MM.1S (cell line): Measurements from ENCODE around the gene ADCY4.
A peak's percentile ranks its signal among the peaks of the same experiment; 100 is the strongest.

ENCODE experiments used
- DNase-seq: peaks from one replicate; pipeline ENCODE4 v3.0.0-alpha.2; 2015
- H2AFZ ChIP-seq: fragments of 300-600 bp; sonication (generic); 2 replicates; pipeline ENCODE4 v1.6.0; 2016; ENCODE audit warnings: antibody characterized with exemption, low read length
- H3F3A ChIP-seq: fragments of 300-600 bp; sonication (generic); 2 replicates; pipeline ENCODE4 v1.6.1; 2016; ENCODE audit warnings: mild to moderate bottlenecking, antibody characterized with exemption, low read length, moderate library complexity, mixed read lengths; ENCODE audit not compliant: insufficient read depth
- H3K27ac ChIP-seq: fragments of 300-600 bp; sonication (generic); 2 replicates; pipeline ENCODE4 v1.5.1; 2016; ENCODE audit warnings: mild to moderate bottlenecking, low read length
- H3K27me3 ChIP-seq: fragments of 300-600 bp; sonication (generic); replicated peaks from 2 replicates; pipeline ENCODE4 v1.6.0; 2016; ENCODE audit warnings: low read length; ENCODE audit not compliant: insufficient read depth
- H3K36me3 ChIP-seq: fragments of 300-600 bp; sonication (generic); replicated peaks from 2 replicates; pipeline ENCODE4 v1.6.1; 2016; ENCODE audit warnings: mild to moderate bottlenecking, low read length, mixed read lengths; ENCODE audit not compliant: insufficient read depth
- H3K4me1 ChIP-seq: fragments of 300-600 bp; sonication (generic); 2 replicates; pipeline ENCODE4 v1.6.1; 2016; ENCODE audit warnings: low read length, mixed read lengths
- H3K4me2 ChIP-seq: fragments of 300-600 bp; sonication (generic); 2 replicates; pipeline ENCODE4 v1.6.0; 2016; ENCODE audit warnings: low read depth, low read length
- H3K4me3 ChIP-seq: fragments of 300-600 bp; sonication (generic); 2 replicates; pipeline ENCODE4 v1.5.1; 2016; ENCODE audit warnings: low read length, mixed read lengths
- H3K79me2 ChIP-seq: fragments of 300-600 bp; sonication (generic); 2 replicates; pipeline ENCODE4 v1.6.1; 2016; ENCODE audit warnings: mixed run types, low read length, mixed read lengths
- H3K9ac ChIP-seq: fragments of 300-600 bp; sonication (generic); 2 replicates; pipeline ENCODE4 v1.6.1; 2016; ENCODE audit warnings: low read length, mixed read lengths
- H3K9me2 ChIP-seq: fragments of 300-600 bp; sonication (generic); replicated peaks from 2 replicates; pipeline ENCODE4 v1.6.1; 2016; ENCODE audit warnings: mild to moderate bottlenecking, low read length, mixed read lengths; ENCODE audit not compliant: insufficient read depth
- H3K9me3 ChIP-seq: fragments of 300-600 bp; sonication (generic); replicated peaks from 2 replicates; pipeline ENCODE4 v1.6.1; 2016; ENCODE audit warnings: mild to moderate bottlenecking, low read length, mixed read lengths; ENCODE audit not compliant: insufficient read depth
- H4K20me1 ChIP-seq: fragments of 300-600 bp; sonication (generic); 2 replicates; pipeline ENCODE4 v1.6.1; 2016; ENCODE audit warnings: mild to moderate bottlenecking, low read length, moderate library complexity, mixed read lengths; ENCODE audit not compliant: insufficient read depth
- EZH2 ChIP-seq: fragments of 300-600 bp; sonication (generic); optimal IDR thresholded peaks from 2 replicates; pipeline ENCODE3; 2017; ENCODE audit warnings: low read depth, mild to moderate bottlenecking, antibody characterized with exemption, low read length, mixed read lengths
- EZH2phosphoT487 ChIP-seq: fragments of 300-600 bp; sonication (generic); IDR thresholded peaks from 2 replicates; pipeline ENCODE4 v1.6.1; 2018; ENCODE audit warnings: antibody characterized with exemption, low read length
- TF ChIP-seq, protein P1 (sequence below): fragments of 300-600 bp; sonication (generic); IDR thresholded peaks from 2 replicates; pipeline ENCODE4 v1.5.1; 2016; ENCODE audit warnings: antibody characterized with exemption, low read length, mixed read lengths

Gene ADCY4

DNA sequence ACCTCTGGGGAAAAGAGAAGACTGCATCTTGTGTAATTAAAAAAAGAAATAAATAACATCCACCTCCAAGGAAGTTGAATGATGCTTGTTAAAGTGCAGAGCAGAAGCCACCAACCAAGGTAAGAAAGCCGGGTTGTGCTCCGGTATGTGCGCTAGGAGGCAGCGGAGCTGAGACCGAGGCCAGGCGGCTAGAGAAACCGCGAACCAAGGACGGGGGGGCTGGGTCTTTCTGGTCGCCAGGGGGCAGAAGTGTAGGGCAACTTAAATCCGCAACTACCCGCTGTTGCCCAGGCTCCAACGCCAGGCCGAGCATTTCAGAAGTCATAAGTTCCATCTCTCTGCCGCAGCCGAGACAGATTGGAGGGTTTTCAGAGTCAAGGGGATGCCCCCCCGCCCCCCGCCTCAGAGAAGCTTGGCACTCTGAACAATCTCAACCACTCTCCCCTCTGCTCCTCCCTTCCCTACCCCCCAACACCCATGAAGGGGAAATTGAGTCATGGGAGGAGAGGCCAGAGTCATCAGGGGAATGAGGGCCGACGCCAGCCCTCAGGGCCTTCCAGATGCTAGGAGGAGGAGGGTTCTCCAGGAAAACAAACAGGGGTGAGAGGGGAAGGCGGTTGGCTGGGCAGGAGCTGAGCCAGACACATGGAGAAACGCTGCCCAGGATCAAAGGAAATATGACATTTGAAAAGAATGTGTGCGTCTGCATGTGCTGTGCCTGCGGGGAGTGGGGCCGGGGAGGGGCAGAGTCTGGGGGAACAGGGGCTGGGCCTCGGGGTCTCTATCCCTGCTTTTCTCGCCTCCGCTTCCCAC is 30.9 kb upstream of the ADCY4 start:
- H3K4me2 ChIP-seq = peak overlapping the region; percentile 95
- DNase-seq = peak; percentile 83
- H3K4me3 ChIP-seq = peak overlapping the region; percentile 58
- H3K27ac ChIP-seq = peak overlapping the region; percentile 70; the same call in 1 of the 2 replicates
- H3K9me2 ChIP-seq = no peaks in the 10 kb centered on the region
- 0 out of 2 replicates have a peak, but pooled peaks cover 3% of the 10 kb centered on the region for H3F3A ChIP-seq
- no peaks in the 10 kb centered on the region for H3K79me2 ChIP-seq
- H2AFZ ChIP-seq = peak overlapping the region; percentile 70
- TF ChIP-seq, protein P1, sequence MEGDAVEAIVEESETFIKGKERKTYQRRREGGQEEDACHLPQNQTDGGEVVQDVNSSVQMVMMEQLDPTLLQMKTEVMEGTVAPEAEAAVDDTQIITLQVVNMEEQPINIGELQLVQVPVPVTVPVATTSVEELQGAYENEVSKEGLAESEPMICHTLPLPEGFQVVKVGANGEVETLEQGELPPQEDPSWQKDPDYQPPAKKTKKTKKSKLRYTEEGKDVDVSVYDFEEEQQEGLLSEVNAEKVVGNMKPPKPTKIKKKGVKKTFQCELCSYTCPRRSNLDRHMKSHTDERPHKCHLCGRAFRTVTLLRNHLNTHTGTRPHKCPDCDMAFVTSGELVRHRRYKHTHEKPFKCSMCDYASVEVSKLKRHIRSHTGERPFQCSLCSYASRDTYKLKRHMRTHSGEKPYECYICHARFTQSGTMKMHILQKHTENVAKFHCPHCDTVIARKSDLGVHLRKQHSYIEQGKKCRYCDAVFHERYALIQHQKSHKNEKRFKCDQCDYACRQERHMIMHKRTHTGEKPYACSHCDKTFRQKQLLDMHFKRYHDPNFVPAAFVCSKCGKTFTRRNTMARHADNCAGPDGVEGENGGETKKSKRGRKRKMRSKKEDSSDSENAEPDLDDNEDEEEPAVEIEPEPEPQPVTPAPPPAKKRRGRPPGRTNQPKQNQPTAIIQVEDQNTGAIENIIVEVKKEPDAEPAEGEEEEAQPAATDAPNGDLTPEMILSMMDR = peak; percentile 81
- TF ChIP-seq EZH2phosphoT487 = no peak
- no peaks in the 10 kb centered on the region for H3K36me3 ChIP-seq
- H3K9ac ChIP-seq = peak overlapping the region; percentile 74; the same call in 1 of the 2 replicates
- H3K27me3 ChIP-seq = no peaks in the 10 kb centered on the region
- no peaks in the 10 kb centered on the region for H3K9me3 ChIP-seq
- no peaks in the 10 kb centered on the region for H3K4me1 ChIP-seq
- H4K20me1 ChIP-seq = no peaks in the 10 kb centered on the region

DNA sequence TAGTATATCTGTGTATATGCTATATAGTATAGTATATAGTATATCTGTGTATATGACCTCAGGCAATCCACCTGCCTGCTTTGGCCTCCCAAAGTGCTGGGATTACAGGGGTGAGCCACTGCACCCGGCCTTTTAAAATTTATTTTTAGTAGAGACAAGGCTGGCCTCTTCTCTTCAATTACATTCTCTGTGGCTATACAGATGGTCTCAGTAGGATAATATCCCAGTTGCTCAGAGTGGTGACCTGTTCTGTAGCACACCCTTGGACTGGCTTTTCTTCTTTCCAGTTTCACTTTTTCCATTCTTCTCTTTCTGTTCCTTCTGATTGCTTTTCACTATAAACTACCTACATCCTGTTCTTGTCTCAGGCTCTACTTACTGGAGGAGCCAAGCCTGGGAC is 30.0 kb upstream of the ADCY4 start:
- H3K36me3 ChIP-seq = no peaks in the 10 kb centered on the region
- no peak overlapping the region for H3K27ac ChIP-seq
- no peaks in the 10 kb centered on the region for H3K9me3 ChIP-seq
- no peaks in the 10 kb centered on the region for H4K20me1 ChIP-seq
- no peak overlapping the region for H3K9ac ChIP-seq
- H3F3A ChIP-seq = 0 out of 2 replicates have a peak, but pooled peaks cover 3% of the 10 kb centered on the region
- no peak overlapping the region for H2AFZ ChIP-seq
- H3K9me2 ChIP-seq = no peaks in the 10 kb centered on the region
- no peak overlapping the region for H3K4me3 ChIP-seq
- TF ChIP-seq EZH2 = no peak
- TF ChIP-seq, protein P1 = no peak
- no peak for TF ChIP-seq EZH2phosphoT487
- no peak overlapping the region for H3K4me2 ChIP-seq
- H3K27me3 ChIP-seq = no peaks in the 10 kb centered on the region
- no peaks in the 10 kb centered on the region for H3K4me1 ChIP-seq
- DNase-seq = no peak
- no peaks in the 10 kb centered on the region for H3K79me2 ChIP-seq

DNA sequence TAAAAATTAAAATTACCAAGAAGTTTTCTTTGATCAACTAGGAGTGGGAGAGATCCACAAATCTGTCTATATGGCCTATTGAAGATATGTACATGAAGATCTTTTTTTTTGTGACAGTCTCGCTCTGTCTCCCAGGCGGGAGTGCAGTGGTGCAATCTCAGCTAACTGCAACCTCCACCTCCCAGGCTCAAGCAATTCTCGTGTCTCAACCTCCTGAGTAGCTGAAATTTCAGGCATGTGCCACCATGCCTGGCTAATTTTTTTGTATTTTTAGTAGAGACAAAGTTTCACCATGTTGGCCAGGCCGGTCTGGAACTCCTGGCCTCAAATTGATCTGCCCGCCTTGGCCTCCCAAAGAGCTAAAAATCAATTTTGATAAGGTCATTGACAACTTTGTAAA is 28.5 kb upstream of the ADCY4 start:
- no peaks in the 10 kb centered on the region for H3K9me3 ChIP-seq
- no peak overlapping the region for H3K9ac ChIP-seq
- no peaks in the 10 kb centered on the region for H3K9me2 ChIP-seq
- H2AFZ ChIP-seq = no peak overlapping the region
- no peak overlapping the region for H3K27ac ChIP-seq
- H3K4me3 ChIP-seq = no peak overlapping the region
- TF ChIP-seq, protein P1 = no peak
- TF ChIP-seq EZH2 (no peak), EZH2phosphoT487 (no peak)
- DNase-seq = no peak
- H3F3A ChIP-seq = 0 out of 2 replicates have a peak, but pooled peaks cover 3% of the 10 kb centered on the region
- no peaks in the 10 kb centered on the region for H3K27me3 ChIP-seq
- H4K20me1 ChIP-seq = no peaks in the 10 kb centered on the region
- H3K4me1 ChIP-seq = no peaks in the 10 kb centered on the region
- no peak overlapping the region for H3K4me2 ChIP-seq
- H3K79me2 ChIP-seq = no peaks in the 10 kb centered on the region
- no peaks in the 10 kb centered on the region for H3K36me3 ChIP-seq
